ENCODE measurements around the gene CLK2. TPM values are rescaled to one million over a fixed set of nuclear protein-coding genes. Genes with fewer than 3 reads are reported as not detected.

Gene CLK2
- total RNA-seq, 2 donors from 2014 or later, result 31.7 to 66.4 TPM

GRCh38 chr1:155255243-155256007 is 17.9 kb downstream of the CLK2 start, which contains the start of gene ENTREP3:
Gene ENTREP3 (minus strand): TSS chr1:155255483. CDS start chr1:155254877, 606 bp downstream.
- Histone ChIP-seq H3K9me3 (no peaks in the 10 kb centered on the region), H3K27me3 (no peaks in the 10 kb centered on the region), H3K9ac (ENCODE audit: low read depth in 2 of 2, low read length in 2 of 2) (peak within 1 kb of the TSS; percentile 65 to 89), H3K36me3 (no peaks in the 10 kb centered on the region), H3K27ac (peak within 1 kb of the TSS; percentile 96), H3K4me3 (peak within 1 kb of the TSS; percentile 86), H3K4me1 (peaks cover 12% of the 10 kb centered on the region)
- peak; percentile 91 for DNase-seq
- TF ChIP-seq CTCF (IDR thresholded peaks at IDR 0.05), result no peak
- intact Hi-C loops (cut with DNase I), result no loop called here

GRCh38 chr1:155254714-155255242 is 18.5 kb downstream of the CLK2 start:
- intact Hi-C loops (cut with DNase I), result loop anchor here (5.0 kb wide), 1 partner anchor 68 kb away; the partner anchor contains the start of gene RUSC1
- peaks cover 12% of the 10 kb centered on the region for H3K4me1 ChIP-seq

GRCh38 chr1:155254228-155254713 is 19.0 kb downstream of the CLK2 start:
- intact Hi-C loops (cut with DNase I), result loop anchor here (5.0 kb wide), 1 partner anchor 68 kb away; the partner anchor contains the start of gene RUSC1

More at GRCh38 chr1:155254714-155255242, 18.5 kb downstream of the CLK2 start:
- TF ChIP-seq CTCF (IDR thresholded peaks at IDR 0.05), result no peak
- Histone ChIP-seq H3K36me3 (no peaks in the 10 kb centered on the region), H3K27me3 (no peaks in the 10 kb centered on the region), H3K9ac (ENCODE audit: low read depth in 2 of 2, low read length in 2 of 2) (peak overlapping the region; percentile 65 to 89), H3K27ac (peak overlapping the region; percentile 96), H3K4me3 (peak overlapping the region; percentile 86), H3K9me3 (no peaks in the 10 kb centered on the region)
- DNase-seq, result no peak

GRCh38 chr1:155253797-155254196 is 19.5 kb downstream of the CLK2 start:
- H3K9me3 ChIP-seq, result no peaks in the 10 kb centered on the region
- H3K4me3 ChIP-seq, result peak overlapping the region; percentile 86
- no peaks in the 10 kb centered on the region for H3K36me3 ChIP-seq
- no peaks in the 10 kb centered on the region for H3K27me3 ChIP-seq
- no peak for TF ChIP-seq CTCF (IDR thresholded peaks at IDR 0.05)
- intact Hi-C loops (cut with DNase I), result loop anchor here (5.0 kb wide), 1 partner anchor 69 kb away; the partner anchor contains the start of gene RUSC1
- no peak for DNase-seq
- H3K27ac ChIP-seq, result no peak overlapping the region
- H3K4me1 ChIP-seq, result peaks cover 12% of the 10 kb centered on the region
- peak overlapping the region in 1 of 2 donors; percentile 89 for H3K9ac ChIP-seq (ENCODE audit: low read depth in 2 of 2, low read length in 2 of 2)

More at GRCh38 chr1:155254228-155254713, 19.0 kb downstream of the CLK2 start:
- Histone ChIP-seq H3K9ac (ENCODE audit: low read depth in 2 of 2, low read length in 2 of 2) (peak overlapping the region; percentile 65 to 89), H3K27ac (peak overlapping the region; percentile 96), H3K4me3 (peak overlapping the region; percentile 86), H3K4me1 (peaks cover 12% of the 10 kb centered on the region), H3K9me3 (no peaks in the 10 kb centered on the region), H3K27me3 (no peaks in the 10 kb centered on the region), H3K36me3 (no peaks in the 10 kb centered on the region)
- DNase-seq, result no peak
- TF ChIP-seq CTCF (IDR thresholded peaks at IDR 0.05), result no peak

- no peak for TF ChIP-seq CTCF (IDR thresholded peaks at IDR 0.05)
- Histone ChIP-seq H3K27me3 (no peaks in the 10 kb centered on the region), H3K9ac (ENCODE audit: low read depth in 2 of 2, low read length in 2 of 2) (peak overlapping the region in 1 of 2 donors; percentile 47), H3K4me1 (peaks cover 12% of the 10 kb centered on the region), H3K4me3 (no peak overlapping the region), H3K27ac (no peak overlapping the region), H3K9me3 (no peaks in the 10 kb centered on the region), H3K36me3 (no peaks in the 10 kb centered on the region)
- intact Hi-C loops (cut with DNase I), result loop anchor here (5.0 kb wide), 1 partner anchor 69 kb away; the partner anchor contains the start of gene RUSC1
- no peak for DNase-seq
These were observed 20.1 kb downstream of the CLK2 start for GRCh38 chr1:155253208-155253607.
